GM12801 (cell line): ENCODE results near the gene AURKAIP1.

Experiments used
- CTCF ChIP-seq: IDR thresholded peaks from one replicate; pipeline ENCODE4 v1.5.1; 2011; ENCODE audit warnings: control low read depth; ENCODE audit not compliant: insufficient read length; ENCODE audit errors: extremely low read depth

The AURKAIP1 gene

GRCh38 chr1:1336931-1337792 is 37.8 kb downstream of the AURKAIP1 start:
- TF ChIP-seq CTCF, result no peak

- TF ChIP-seq CTCF, result no peak
These were observed 38.6 kb downstream of the AURKAIP1 start for GRCh38 chr1:1336446-1336845.

GRCh38 chr1:1335792-1336248 is 39.2 kb downstream of the AURKAIP1 start:
- TF ChIP-seq CTCF, result no peak

GRCh38 chr1:1335283-1335682 is 39.7 kb downstream of the AURKAIP1 start:
- no peak for TF ChIP-seq CTCF

- no peak for TF ChIP-seq CTCF
These were observed 40.2 kb downstream of the AURKAIP1 start for GRCh38 chr1:1334835-1335234.

GRCh38 chr1:1333551-1334241 is 41.3 kb downstream of the AURKAIP1 start:
- TF ChIP-seq CTCF, result no peak

GRCh38 chr1:1332774-1333480 is 42.1 kb downstream of the AURKAIP1 start:
- no peak for TF ChIP-seq CTCF
